ENCODE results near the gene RRP1.
A peak's percentile ranks its signal among the peaks of the same experiment; 100 is the strongest.

Gene RRP1

GRCh38 chr21:43789276-43790009, at the start of gene RRP1:
Gene RRP1 (plus strand): TSS chr21:43789577. CDS start chr21:43789630, 53 bp downstream.
- DNase-seq (ENCODE audit: low spot score), result peak; percentile 93

- DNase-seq (ENCODE audit: low spot score), result no peak
Measured at GRCh38 chr21:43739621-43740435, 49.5 kb upstream of the RRP1 start.

- peak; percentile 78 for DNase-seq (ENCODE audit: low spot score)
Measured at GRCh38 chr21:43740497-43741156, 48.8 kb upstream of the RRP1 start.

GRCh38 chr21:43741423-43742096, 47.8 kb upstream of the RRP1 start:
- DNase-seq (ENCODE audit: low spot score), result no peak

- DNase-seq (ENCODE audit: low spot score), result no peak
Measured at GRCh38 chr21:43743947-43744346, 45.4 kb upstream of the RRP1 start.

- DNase-seq (ENCODE audit: low spot score), result no peak
Measured at GRCh38 chr21:43744725-43745124, 44.7 kb upstream of the RRP1 start.

GRCh38 chr21:43745772-43746517, 43.4 kb upstream of the RRP1 start:
- no peak for DNase-seq (ENCODE audit: low spot score)

GRCh38 chr21:43748622-43749021, 40.8 kb upstream of the RRP1 start:
- no peak for DNase-seq (ENCODE audit: low spot score)

- no peak for DNase-seq (ENCODE audit: low spot score)
Measured at GRCh38 chr21:43749651-43750262, 39.6 kb upstream of the RRP1 start.

- DNase-seq (ENCODE audit: low spot score), result no peak
Measured at GRCh38 chr21:43750339-43751033, 38.9 kb upstream of the RRP1 start.

- DNase-seq (ENCODE audit: low spot score), result no peak
Measured at GRCh38 chr21:43751955-43752591, 37.3 kb upstream of the RRP1 start.

GRCh38 chr21:43752758-43753438, 36.5 kb upstream of the RRP1 start:
- no peak for DNase-seq (ENCODE audit: low spot score)

- DNase-seq (ENCODE audit: low spot score), result no peak
Measured at GRCh38 chr21:43753439-43753799, 36.0 kb upstream of the RRP1 start.

GRCh38 chr21:43754948-43755781, 34.2 kb upstream of the RRP1 start:
- DNase-seq (ENCODE audit: low spot score), result no peak

- no peak for DNase-seq (ENCODE audit: low spot score)
Measured at GRCh38 chr21:43755820-43756594, 33.4 kb upstream of the RRP1 start.

GRCh38 chr21:43757601-43758000, 31.8 kb upstream of the RRP1 start:
- peak; percentile 27 for DNase-seq (ENCODE audit: low spot score)

GRCh38 chr21:43758111-43758641, 31.2 kb upstream of the RRP1 start:
- no peak for DNase-seq (ENCODE audit: low spot score)
